ENCODE results near the gene STK11.

DNA sequence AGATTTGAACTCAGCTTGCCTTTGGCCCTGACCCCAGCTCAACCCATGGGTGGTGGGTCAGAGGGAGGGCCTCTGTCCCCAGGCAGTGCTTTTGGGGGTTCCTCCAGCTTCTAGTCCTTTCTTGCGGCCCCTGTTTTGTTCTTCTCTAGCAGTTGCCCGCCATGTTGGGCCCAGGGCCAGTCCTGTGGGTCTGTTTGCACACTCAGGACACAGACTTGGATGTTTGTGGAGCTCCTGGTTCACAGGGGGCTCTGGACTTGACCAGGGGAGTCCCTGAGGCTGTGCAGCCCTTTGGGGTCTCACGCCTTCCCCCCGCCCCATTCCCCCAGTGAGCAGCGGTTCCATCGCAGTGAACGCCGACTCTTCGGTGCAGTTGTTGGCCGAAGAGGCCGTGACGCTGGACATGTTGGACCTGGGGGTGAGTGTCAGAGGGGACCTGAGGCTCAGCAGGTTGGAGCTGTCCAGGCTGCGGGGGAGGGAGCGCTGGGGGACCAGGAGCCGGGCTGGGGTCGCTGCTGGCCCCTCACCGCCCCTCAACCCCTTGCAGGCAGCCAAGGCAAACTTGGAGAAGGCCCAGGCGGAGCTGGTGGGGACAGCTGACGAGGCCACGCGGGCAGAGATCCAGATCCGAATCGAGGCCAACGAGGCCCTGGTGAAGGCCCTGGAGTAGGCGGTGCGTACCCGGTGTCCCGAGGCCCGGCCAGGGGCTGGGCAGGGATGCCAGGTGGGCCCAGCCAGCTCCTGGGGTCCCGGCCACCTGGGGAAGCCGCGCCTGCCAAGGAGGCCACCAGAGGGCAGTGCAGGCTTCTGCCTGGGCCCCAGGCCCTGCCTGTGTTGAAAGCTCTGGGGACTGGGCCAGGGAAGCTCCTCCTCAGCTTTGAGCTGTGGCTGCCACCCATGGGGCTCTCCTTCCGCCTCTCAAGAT lies 38.5 kb downstream of the STK11 start:
- no peak for TF ChIP-seq POLR2A (IDR thresholded peaks at IDR 0.05)
- TF ChIP-seq, protein P1, sequence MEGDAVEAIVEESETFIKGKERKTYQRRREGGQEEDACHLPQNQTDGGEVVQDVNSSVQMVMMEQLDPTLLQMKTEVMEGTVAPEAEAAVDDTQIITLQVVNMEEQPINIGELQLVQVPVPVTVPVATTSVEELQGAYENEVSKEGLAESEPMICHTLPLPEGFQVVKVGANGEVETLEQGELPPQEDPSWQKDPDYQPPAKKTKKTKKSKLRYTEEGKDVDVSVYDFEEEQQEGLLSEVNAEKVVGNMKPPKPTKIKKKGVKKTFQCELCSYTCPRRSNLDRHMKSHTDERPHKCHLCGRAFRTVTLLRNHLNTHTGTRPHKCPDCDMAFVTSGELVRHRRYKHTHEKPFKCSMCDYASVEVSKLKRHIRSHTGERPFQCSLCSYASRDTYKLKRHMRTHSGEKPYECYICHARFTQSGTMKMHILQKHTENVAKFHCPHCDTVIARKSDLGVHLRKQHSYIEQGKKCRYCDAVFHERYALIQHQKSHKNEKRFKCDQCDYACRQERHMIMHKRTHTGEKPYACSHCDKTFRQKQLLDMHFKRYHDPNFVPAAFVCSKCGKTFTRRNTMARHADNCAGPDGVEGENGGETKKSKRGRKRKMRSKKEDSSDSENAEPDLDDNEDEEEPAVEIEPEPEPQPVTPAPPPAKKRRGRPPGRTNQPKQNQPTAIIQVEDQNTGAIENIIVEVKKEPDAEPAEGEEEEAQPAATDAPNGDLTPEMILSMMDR (IDR thresholded peaks at IDR 0.05), result peak; percentile 90 to 98 (median 96)
